HG03139 (cell line): ENCODE measurements around the gene CCDC27.

ENCODE experiments used
- ATAC-seq: cut with Tn5 transposase; IDR thresholded peaks from one replicate; pipeline ENCODE4 v1.9.1; 2021; ENCODE audit not compliant: unreplicated experiment

Gene CCDC27

GRCh38 chr1:3774276-3774945, 22.2 kb downstream of the CCDC27 start:
- no peak for ATAC-seq

GRCh38 chr1:3774946-3775489, 22.8 kb downstream of the CCDC27 start:
- ATAC-seq: no peak

- ATAC-seq: no peak
Measured at GRCh38 chr1:3775490-3776230, 23.4 kb downstream of the CCDC27 start.

- ATAC-seq: no peak
Measured at GRCh38 chr1:3776231-3776961, 24.1 kb downstream of the CCDC27 start.

GRCh38 chr1:3777078-3777547, 24.9 kb downstream of the CCDC27 start:
- ATAC-seq: no peak

- no peak for ATAC-seq
Measured at GRCh38 chr1:3777647-3778589, 25.7 kb downstream of the CCDC27 start.

GRCh38 chr1:3778590-3779264, 26.5 kb downstream of the CCDC27 start:
- no peak for ATAC-seq

- ATAC-seq: no peak
Measured at GRCh38 chr1:3779265-3779911, 27.1 kb downstream of the CCDC27 start.

- ATAC-seq: no peak
Measured at GRCh38 chr1:3779912-3780416, 27.7 kb downstream of the CCDC27 start.

- no peak for ATAC-seq
Measured at GRCh38 chr1:3780901-3781300, 28.7 kb downstream of the CCDC27 start.

- ATAC-seq: no peak
Measured at GRCh38 chr1:3783651-3784474, 31.6 kb downstream of the CCDC27 start.

GRCh38 chr1:3785045-3785444, 32.8 kb downstream of the CCDC27 start:
- no peak for ATAC-seq

GRCh38 chr1:3785456-3786157, 33.4 kb downstream of the CCDC27 start:
- no peak for ATAC-seq

GRCh38 chr1:3786468-3787348, 34.5 kb downstream of the CCDC27 start:
- no peak for ATAC-seq

- no peak for ATAC-seq
Measured at GRCh38 chr1:3787349-3787715, 35.1 kb downstream of the CCDC27 start.

GRCh38 chr1:3787745-3788605, 35.7 kb downstream of the CCDC27 start:
- no peak for ATAC-seq
